IMR-90 (cell line): ENCODE measurements around the gene KCTD13. TPM values are rescaled to one million over a fixed set of nuclear protein-coding genes. Genes with fewer than 3 reads are reported as not detected.
A peak's percentile ranks its signal among the peaks of the same experiment; 100 is the strongest.

Experiments
- ATAC-seq: fragments of 200-7000 bp; cut with Tn5 transposase; 2 replicates; pipeline ENCODE4 v1.9.1; 2020; ENCODE audit warnings: low read depth, mild to moderate bottlenecking, moderate library complexity
- BruUV-seq: library from RNA; stranded (reverse); fragments of 400-500 nt; replicated peaks from 2 replicates; lab custom pipeline; 2021; lab: Mats Ljungman, UMichigan
- CTCF ChIA-PET: fragments of 300-600 bp; formaldehyde crosslinking; extraction: SDS; loops from one replicate; lab custom pipeline; 2021; ENCODE audit warnings: antibody characterized with exemption; lab: Yijun Ruan, JAX
- POLR2A ChIA-PET: fragments of 300-600 bp; sonication (Branson Sonifier 250); formaldehyde crosslinking; loops from one replicate; lab custom pipeline; 2022; ENCODE audit warnings: antibody characterized with exemption; ENCODE audit not compliant: unreplicated experiment; lab: Charles Lee
- DNase-seq: peaks from one replicate; pipeline ENCODE4 v3.0.0; 2013
- H2AFZ ChIP-seq: replicated peaks from 2 replicates; pipeline ENCODE3; 2013; ENCODE audit warnings: low read length, mild to moderate bottlenecking; ENCODE audit not compliant: poor library complexity
- H2AK5ac ChIP-seq: 2 replicates; pipeline ENCODE4 v1.6.1; 2013; ENCODE audit warnings: low read depth, low read length, inconsistent platforms
- H2AK9ac ChIP-seq: replicated peaks from 2 replicates; pipeline ENCODE3; 2013; ENCODE audit warnings: mild to moderate bottlenecking, low read depth, low read length, moderate library complexity; ENCODE audit not compliant: poor library complexity
- H2BK120ac ChIP-seq: 2 replicates; pipeline ENCODE4 v1.6.1; 2013; ENCODE audit warnings: low read depth, low read length, inconsistent platforms
- H2BK15ac ChIP-seq: 3 replicates; pipeline ENCODE4 v1.6.1; 2013; ENCODE audit warnings: low read depth, low read length, inconsistent platforms
- H2BK20ac ChIP-seq: 2 replicates; pipeline ENCODE4 v1.6.1; 2013; ENCODE audit warnings: low read depth, mild to moderate bottlenecking, inconsistent platforms, low read length, moderate library complexity
- H2BK5ac ChIP-seq: 2 replicates; pipeline ENCODE4 v1.6.1; 2013; ENCODE audit warnings: mild to moderate bottlenecking, low read depth, low read length, inconsistent platforms; ENCODE audit not compliant: poor library complexity, severe bottlenecking
- H3K14ac ChIP-seq: replicated peaks from 2 replicates; pipeline ENCODE4 v1.6.1; 2013; ENCODE audit warnings: low read depth, low read length, inconsistent platforms
- H3K18ac ChIP-seq: 2 replicates; pipeline ENCODE4 v1.6.1; 2013; ENCODE audit warnings: low read depth, low read length, control low read depth
- H3K23ac ChIP-seq: 2 replicates; pipeline ENCODE4 v1.6.1; 2013; ENCODE audit warnings: low read depth, low read length, inconsistent platforms
- H3K27ac ChIP-seq: 2 replicates; pipeline ENCODE4 v1.5.1; 2013; ENCODE audit warnings: mild to moderate bottlenecking, control low read depth, low read length; ENCODE audit not compliant: insufficient read depth
- H3K27me3 ChIP-seq: 2 replicates; pipeline ENCODE4 v1.6.1; 2013; ENCODE audit warnings: low read length; ENCODE audit not compliant: control insufficient read depth, insufficient read depth
- H3K36me3 ChIP-seq: 2 replicates; pipeline ENCODE4 v1.6.1; 2013; ENCODE audit warnings: low read length, mixed read lengths; ENCODE audit not compliant: control insufficient read depth, insufficient read depth
- H3K4ac ChIP-seq: 2 replicates; pipeline ENCODE4 v1.6.1; 2013; ENCODE audit warnings: low read depth, low read length, inconsistent platforms
- H3K4me1 ChIP-seq: 2 replicates; pipeline ENCODE4 v1.6.1; 2013; ENCODE audit warnings: low read length, mixed read lengths; ENCODE audit not compliant: control insufficient read depth, insufficient read depth
- H3K4me2 ChIP-seq: 2 replicates; pipeline ENCODE4 v1.6.1; 2013; ENCODE audit warnings: low read depth, mild to moderate bottlenecking, control low read depth, low read length, moderate library complexity
- H3K4me3 ChIP-seq: 2 replicates; pipeline ENCODE4 v1.5.1; 2013; ENCODE audit warnings: low read depth, mild to moderate bottlenecking, control low read depth, low read length, moderate library complexity; ENCODE audit not compliant: insufficient read depth
- H3K56ac ChIP-seq: 2 replicates; pipeline ENCODE4 v1.6.1; 2013; ENCODE audit warnings: low read length, inconsistent platforms; ENCODE audit not compliant: insufficient read depth; ENCODE audit errors: extremely low read depth
- H3K79me1 ChIP-seq, 2 experiments: 2 replicates each; pipeline ENCODE4 v1.6.1; 2013; ENCODE audit warnings: low read length in 2 of 2, inconsistent platforms in 1 of 2, low read depth in 1 of 2
- H3K9ac ChIP-seq: 2 replicates; pipeline ENCODE4 v1.6.1; 2013; ENCODE audit warnings: low read depth, low read length, control low read depth
- H3K9me1 ChIP-seq: 2 replicates; pipeline ENCODE4 v1.6.1; 2013; ENCODE audit warnings: low read length, inconsistent platforms; ENCODE audit not compliant: insufficient read depth
- H3K9me3 ChIP-seq: 2 replicates; pipeline ENCODE4 v1.6.1; 2013; ENCODE audit warnings: low read length; ENCODE audit not compliant: control insufficient read depth, insufficient read depth
- H4K20me1 ChIP-seq: 2 replicates; pipeline ENCODE4 v1.6.1; 2013; ENCODE audit warnings: low read length, inconsistent platforms; ENCODE audit not compliant: insufficient read depth
- H4K5ac ChIP-seq: 2 replicates; pipeline ENCODE4 v1.6.1; 2013; ENCODE audit warnings: mild to moderate bottlenecking, low read depth, low read length, control low read depth
- H4K8ac ChIP-seq, 2 experiments: 2 replicates each; pipeline ENCODE4 v1.6.1; 2013; ENCODE audit warnings: low read depth in 2 of 2, low read length in 2 of 2, control low read depth in 1 of 2, inconsistent platforms in 1 of 2
- H4K91ac ChIP-seq: 2 replicates; pipeline ENCODE4 v1.6.1; 2013; ENCODE audit warnings: low read depth, low read length, inconsistent platforms; ENCODE audit not compliant: insufficient read depth
- NFE2L2 ChIP-seq: fragments of 150-350 bp; IDR thresholded peaks from 2 replicates; pipeline ENCODE4 v1.6.1; 2016; ENCODE audit warnings: low read depth, mild to moderate bottlenecking, low read length
- WGBS, 2 experiments: methylation state at CpG; one replicate each; pipeline versions ENCODE4 v1.1.5 to v1.1.7; 2013; ENCODE audit warnings: missing lambda C conversion rate in 2 of 2; ENCODE audit not compliant: insufficient read length in 1 of 2; ENCODE audit errors: extremely low coverage in 2 of 2; 5-methylcytosine and 5-hydroxymethylcytosine counted together
- dilution Hi-C: fragments of 300-500 bp; cut with HindIII; formaldehyde crosslinking; loops from one replicate; pipeline ENCODE4 v1.14.3; 2018; ENCODE audit warnings: low sequenced_read_pairs; ENCODE audit not compliant: unreplicated experiment
- in situ Hi-C: fragments of 300-500 bp; cut with MboI; formaldehyde crosslinking; loops from 3 replicates; pipeline ENCODE4 v1.14.3; 2019; ENCODE audit warnings: low sequenced_read_pairs, inconsistent platforms, mixed read lengths
- intact Hi-C: fragments of 100-400 bp; cut with micrococcal nuclease; formaldehyde crosslinking; loops from 2 replicates; pipeline ENCODE4 v1.10.0; 2022
- polyA plus RNA-seq, 3 experiments: library from polyadenylated mRNA; depleted of rRNA; stranded (reverse); fragments of >200 nt; gene quantifications; 2 replicates each; pipeline ENCODE4 v1.2.3, GENCODE V29; 2012; ENCODE audit warnings: low replicate concordance in 1 of 3
- total RNA-seq: library from RNA; depleted of rRNA; stranded (reverse); fragments of >200 nt; gene quantifications from 2 replicates; pipeline ENCODE4 v1.2.3, GENCODE V29; 2012
- TF ChIP-seq, protein P1 (sequence below): fragments of 150-350 bp; IDR thresholded peaks from 2 replicates; pipeline ENCODE4 v1.6.1; 2016; ENCODE audit warnings: low read depth, mild to moderate bottlenecking, low read length, moderate library complexity, borderline replicate concordance

KCTD13 gene
- total and polyA plus RNA-seq, 2 of the 4 experiments (the other 2 are of a cell fraction), result 4.1 to 20.7 TPM

DNA sequence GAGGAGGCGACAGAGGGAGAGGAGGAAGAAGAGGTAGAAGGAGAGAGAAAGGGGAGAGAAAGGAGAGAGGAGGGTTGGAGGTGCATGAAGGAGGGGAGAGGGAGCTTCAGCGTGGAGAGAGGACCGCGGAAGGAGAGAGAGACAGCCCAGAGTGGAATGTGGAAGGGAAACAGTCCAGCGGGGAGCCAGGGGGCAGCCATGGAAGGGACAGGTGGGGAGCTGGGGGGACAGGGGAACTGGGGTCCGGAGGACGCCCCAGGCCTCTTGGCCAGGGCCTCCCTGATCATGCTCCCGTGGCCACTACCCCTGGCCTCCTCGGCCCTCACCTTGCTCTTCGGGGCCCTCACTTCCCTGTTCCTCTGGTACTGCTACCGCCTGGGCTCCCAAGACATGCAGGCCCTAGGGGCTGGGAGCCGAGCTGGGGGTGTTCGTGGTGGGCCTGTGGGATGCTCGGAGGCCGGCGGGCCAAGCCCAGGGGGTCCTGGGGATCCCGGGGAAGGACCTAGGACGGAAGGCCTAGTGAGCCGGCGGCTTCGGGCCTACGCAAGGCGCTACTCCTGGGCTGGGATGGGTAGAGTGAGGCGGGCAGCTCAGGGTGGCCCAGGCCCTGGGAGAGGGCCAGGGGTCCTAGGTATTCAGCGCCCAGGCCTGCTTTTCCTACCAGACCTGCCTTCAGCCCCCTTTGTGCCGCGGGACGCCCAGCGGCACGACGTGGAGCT is 25.0 kb downstream of the KCTD13 start:
- TF ChIP-seq, protein P1, sequence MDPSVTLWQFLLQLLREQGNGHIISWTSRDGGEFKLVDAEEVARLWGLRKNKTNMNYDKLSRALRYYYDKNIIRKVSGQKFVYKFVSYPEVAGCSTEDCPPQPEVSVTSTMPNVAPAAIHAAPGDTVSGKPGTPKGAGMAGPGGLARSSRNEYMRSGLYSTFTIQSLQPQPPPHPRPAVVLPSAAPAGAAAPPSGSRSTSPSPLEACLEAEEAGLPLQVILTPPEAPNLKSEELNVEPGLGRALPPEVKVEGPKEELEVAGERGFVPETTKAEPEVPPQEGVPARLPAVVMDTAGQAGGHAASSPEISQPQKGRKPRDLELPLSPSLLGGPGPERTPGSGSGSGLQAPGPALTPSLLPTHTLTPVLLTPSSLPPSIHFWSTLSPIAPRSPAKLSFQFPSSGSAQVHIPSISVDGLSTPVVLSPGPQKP, result no peak
- TF ChIP-seq NFE2L2, result no peak
- 60% methylated on average over 13 of the region's 31 CpGs; no CpG with 5 or more reads in 1 of the 2 experiments for WGBS, 2 experiments
- peak; percentile 3 for ATAC-seq
- peak overlapping the region; percentile 96 for H2AK9ac ChIP-seq
- H3K4me3 ChIP-seq, result peak overlapping the region; percentile 87
- intact Hi-C loops (loop anchor here (1.0 kb wide), 2 partner anchors 43 to 72 kb away; partner anchors contain the start of gene TAOK2), dilution Hi-C loops (no loop called here), in situ Hi-C loops (no loop called here)
- H3K27me3 ChIP-seq, result peaks cover 5% of the 10 kb centered on the region; the same call in 1 of the 2 replicates
- no TSS peak for BruUV-seq
- H3K18ac ChIP-seq, result peak overlapping the region; percentile 45; the same call in 1 of the 2 replicates
- H2AK5ac ChIP-seq, result peak overlapping the region; percentile 64
- peak overlapping the region; percentile 15; the same call in 1 of the 2 replicates for H4K5ac ChIP-seq
- peak overlapping the region; percentile 70 for H3K56ac ChIP-seq
- DNase-seq, result no peak
- CTCF ChIA-PET, result no interaction called here
- peak overlapping the region; percentile 87 for H2BK5ac ChIP-seq
- POLR2A ChIA-PET, result interaction anchor here (0.5 to 1.4 kb wide), 3 partner anchors 15 to 186 kb away, joined by 3 to 8 read pairs (median 6); partner anchors contain the start of gene KCTD13
- H2AFZ ChIP-seq, result peak overlapping the region; percentile 97
- H4K8ac ChIP-seq, result peak overlapping the region; percentile 37 to 60; a peak in 2 of 4 replicates
- peaks cover 12% of the 10 kb centered on the region for H3K9me1 ChIP-seq
- peaks cover 10% of the 10 kb centered on the region for H3K4me1 ChIP-seq
- H2BK120ac ChIP-seq, result no peak overlapping the region
- peaks cover 10% of the 10 kb centered on the region for H4K20me1 ChIP-seq
- no peak overlapping the region for H2BK20ac ChIP-seq
- peak overlapping the region; percentile 84 for H3K9ac ChIP-seq
- H3K79me1 ChIP-seq, result peaks cover 13 to 31% of the 10 kb centered on the region in 2 experiments
- peaks cover 8% of the 10 kb centered on the region; the same call in 1 of the 2 replicates for H3K36me3 ChIP-seq
- H3K4me2 ChIP-seq, result peak overlapping the region; percentile 82
- peak overlapping the region; percentile 70 for H4K91ac ChIP-seq
- peak overlapping the region; percentile 64; the same call in 1 of the 3 replicates for H2BK15ac ChIP-seq
- H3K9me3 ChIP-seq, result no peaks in the 10 kb centered on the region
- peak overlapping the region; percentile 88 for H3K27ac ChIP-seq
- H3K14ac ChIP-seq, result peak overlapping the region; percentile 93
- H3K23ac ChIP-seq, result peak overlapping the region; percentile 96
- peak overlapping the region; percentile 83 for H3K4ac ChIP-seq
